Spleen (tissue), 7 donors: Measurements from ENCODE around the gene FTO.

Experiments used
- POLR2A ChIP-seq, 3 donors: fragments of 450-650 bp; IDR thresholded peaks; one replicate each; pipeline ENCODE4 v1.5.1; 2017; ENCODE audit warnings: antibody characterized with exemption in 3 of 3, mild to moderate bottlenecking in 1 of 3
- POLR2AphosphoS5 ChIP-seq, 3 donors: sonication (generic); formaldehyde crosslinking; IDR thresholded peaks; one replicate each; pipeline ENCODE4 v1.5.1; 2017; ENCODE audit warnings: antibody characterized with exemption in 3 of 3
- TF ChIP-seq, protein P1 (sequence below), 11 experiments: fragments of 200-600 bp in 7 of 11; fragments of 450-650 bp in 4 of 11; sonication (generic) in 4 of 11; IDR thresholded peaks in 8 of 11; conservative IDR thresholded peaks in 3 of 11; 1 replicate in 7 of 11; 2 replicates in 4 of 11; pipeline versions ENCODE4 v1.4.0 to v1.8.0; 2016 to 2021; ENCODE audit warnings: antibody characterized with exemption in 11 of 11, inconsistent platforms in 4 of 11, mild to moderate bottlenecking in 1 of 11
- donor health status: DM: no; HTN: no; CAD: no; lungs with moderate emphysema.
- donor health status: DM: no; HTN: no; CAD: no.
- donor health status: DM: no; HTN: no; CAD: no.

- TF ChIP-seq POLR2A (IDR thresholded peaks at IDR 0.05) (no peak), POLR2AphosphoS5 (IDR thresholded peaks at IDR 0.05) (no peak)
- TF ChIP-seq, protein P1, sequence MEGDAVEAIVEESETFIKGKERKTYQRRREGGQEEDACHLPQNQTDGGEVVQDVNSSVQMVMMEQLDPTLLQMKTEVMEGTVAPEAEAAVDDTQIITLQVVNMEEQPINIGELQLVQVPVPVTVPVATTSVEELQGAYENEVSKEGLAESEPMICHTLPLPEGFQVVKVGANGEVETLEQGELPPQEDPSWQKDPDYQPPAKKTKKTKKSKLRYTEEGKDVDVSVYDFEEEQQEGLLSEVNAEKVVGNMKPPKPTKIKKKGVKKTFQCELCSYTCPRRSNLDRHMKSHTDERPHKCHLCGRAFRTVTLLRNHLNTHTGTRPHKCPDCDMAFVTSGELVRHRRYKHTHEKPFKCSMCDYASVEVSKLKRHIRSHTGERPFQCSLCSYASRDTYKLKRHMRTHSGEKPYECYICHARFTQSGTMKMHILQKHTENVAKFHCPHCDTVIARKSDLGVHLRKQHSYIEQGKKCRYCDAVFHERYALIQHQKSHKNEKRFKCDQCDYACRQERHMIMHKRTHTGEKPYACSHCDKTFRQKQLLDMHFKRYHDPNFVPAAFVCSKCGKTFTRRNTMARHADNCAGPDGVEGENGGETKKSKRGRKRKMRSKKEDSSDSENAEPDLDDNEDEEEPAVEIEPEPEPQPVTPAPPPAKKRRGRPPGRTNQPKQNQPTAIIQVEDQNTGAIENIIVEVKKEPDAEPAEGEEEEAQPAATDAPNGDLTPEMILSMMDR (IDR thresholded peaks at IDR 0.05 in 8 of 11, conservative IDR thresholded peaks at IDR 0.05 in 3 of 11) = no peak
Measured at GRCh38 chr16:53745086-53745485, 41.1 kb downstream of the FTO start.
